HG02610 (cell line): ENCODE results near the gene MAGEB3.
"Not testable (repeated sequence)": the region's sequence is repeated elsewhere in the genome, so short reads cannot be mapped to it uniquely, and the experiment has no call there.

Experiments
- ATAC-seq: cut with Tn5 transposase; IDR thresholded peaks from one replicate; pipeline ENCODE4 v1.9.1; 2021; ENCODE audit warnings: mild to moderate bottlenecking, moderate library complexity; ENCODE audit not compliant: unreplicated experiment

Gene MAGEB3, protein sequence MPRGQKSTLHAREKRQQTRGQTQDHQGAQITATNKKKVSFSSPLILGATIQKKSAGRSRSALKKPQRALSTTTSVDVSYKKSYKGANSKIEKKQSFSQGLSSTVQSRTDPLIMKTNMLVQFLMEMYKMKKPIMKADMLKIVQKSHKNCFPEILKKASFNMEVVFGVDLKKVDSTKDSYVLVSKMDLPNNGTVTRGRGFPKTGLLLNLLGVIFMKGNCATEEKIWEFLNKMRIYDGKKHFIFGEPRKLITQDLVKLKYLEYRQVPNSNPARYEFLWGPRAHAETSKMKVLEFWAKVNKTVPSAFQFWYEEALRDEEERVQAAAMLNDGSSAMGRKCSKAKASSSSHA

DNA sequence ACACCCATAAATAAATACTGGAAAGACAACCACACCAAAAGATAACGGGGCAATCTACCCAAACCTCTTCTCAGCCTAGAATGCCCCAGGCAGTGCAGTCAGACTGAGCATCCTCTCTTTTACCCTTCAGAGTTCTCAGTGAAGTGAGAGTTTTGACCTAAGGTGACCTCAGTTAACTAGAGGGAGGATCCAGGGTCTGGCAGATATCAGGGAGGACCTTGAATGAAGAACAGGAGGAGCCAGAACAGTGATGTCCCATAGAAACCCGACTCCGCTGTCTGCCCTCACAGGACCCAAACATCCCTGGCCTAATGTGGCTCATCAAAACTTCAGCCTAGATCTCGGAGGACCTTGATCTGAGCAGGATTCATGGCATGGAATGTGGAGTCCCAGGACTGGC, at the start of gene MAGEB3:
TSS of gene MAGEB3 (plus strand) at position 263 of the 400 bp plus-strand sequence. CDS start 5,268 bp downstream, outside the sequence.
- no peak for ATAC-seq

DNA sequence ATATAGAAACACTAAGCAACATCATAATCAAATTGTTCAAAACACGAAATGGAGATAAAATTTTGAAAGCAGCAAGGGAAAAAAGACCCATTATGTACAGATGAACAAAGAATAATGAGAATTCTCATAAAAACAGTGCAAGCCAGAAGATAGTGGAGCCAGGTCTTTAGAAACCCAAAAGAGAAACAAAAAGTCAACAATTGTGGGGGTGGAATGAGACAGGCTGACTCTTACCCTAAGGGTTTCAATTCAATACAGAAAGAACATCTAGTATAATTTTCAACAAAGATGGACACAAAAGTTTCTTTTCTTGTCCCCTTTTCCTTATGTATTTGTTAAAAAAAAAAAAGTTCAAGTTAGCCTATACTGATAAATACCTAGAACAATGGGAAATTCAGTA, 49.1 kb upstream of the MAGEB3 start:
- no peak for ATAC-seq

DNA sequence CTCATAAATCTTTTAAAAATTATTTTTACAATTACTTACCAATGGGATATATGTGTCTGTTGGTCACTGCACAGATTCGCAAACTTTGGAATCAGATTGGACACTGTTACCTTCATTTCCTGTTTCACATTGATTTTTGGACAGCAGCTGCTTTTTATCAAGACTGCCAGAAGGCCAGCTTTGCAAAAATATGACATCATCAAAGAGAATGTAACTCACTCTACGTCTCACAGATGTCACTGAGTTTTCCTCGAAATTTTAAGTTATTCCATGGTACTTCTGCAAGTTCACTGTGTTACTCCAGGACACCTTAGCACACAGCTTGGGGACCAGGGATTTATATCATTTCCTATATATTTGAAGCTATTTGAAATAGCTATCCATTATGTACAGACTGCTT, 46.9 kb upstream of the MAGEB3 start:
- no peak for ATAC-seq

DNA sequence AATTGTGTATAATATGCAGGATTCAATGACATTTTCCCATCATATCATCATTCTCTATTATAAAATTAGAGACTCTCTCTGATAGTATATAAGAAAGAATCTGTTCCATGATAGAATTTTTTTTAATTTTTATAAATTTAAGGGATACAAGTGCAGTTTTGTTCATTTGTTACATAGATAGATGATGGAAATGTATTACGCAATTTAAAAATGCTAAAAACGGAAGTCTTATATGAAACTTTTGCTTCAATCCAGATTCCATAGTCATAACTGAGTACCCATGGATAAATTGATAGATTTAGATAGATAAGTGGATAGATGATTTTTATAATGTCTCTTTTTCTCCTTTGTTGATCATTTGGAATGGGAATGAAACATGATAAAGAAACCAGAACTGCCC, 40.0 kb upstream of the MAGEB3 start:
- ATAC-seq = no peak

DNA sequence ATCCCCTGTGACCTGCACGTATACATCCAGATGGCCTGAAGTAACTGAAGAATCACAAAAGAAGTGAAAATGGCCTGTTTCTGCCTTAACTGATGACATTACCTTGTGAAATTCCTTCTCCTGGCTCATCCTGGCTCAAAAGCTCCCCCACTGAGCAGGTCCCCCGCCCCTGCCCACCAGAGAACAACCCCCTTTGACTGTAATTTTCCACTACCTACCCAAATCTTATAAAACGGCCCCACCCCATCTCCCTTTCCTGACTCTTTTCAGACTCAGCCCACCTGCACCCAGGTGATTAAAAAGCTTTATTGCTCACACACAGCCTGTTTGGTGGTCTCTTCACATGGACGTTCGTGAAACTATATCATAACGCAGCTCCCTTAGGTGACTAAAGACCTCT, 36.5 kb upstream of the MAGEB3 start:
- not testable (repeated sequence) for ATAC-seq

DNA sequence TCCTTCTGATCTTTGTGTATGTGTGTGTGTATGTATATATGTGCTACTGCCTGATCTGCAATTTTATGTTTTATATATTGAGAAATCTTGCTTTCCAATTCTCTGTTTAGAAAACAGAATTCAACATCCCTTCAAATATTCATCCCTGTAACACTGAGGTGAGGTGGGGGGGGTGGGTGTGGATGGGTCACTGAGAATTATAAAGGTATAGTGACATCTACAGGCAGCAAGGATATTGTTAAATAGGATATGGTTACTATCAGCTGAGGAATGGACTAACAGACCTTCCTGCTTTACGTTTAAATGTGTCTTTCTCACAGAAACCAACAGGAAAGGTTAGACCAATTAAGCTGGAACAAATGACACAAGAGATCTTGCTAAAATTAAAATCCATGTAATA, 34.1 kb upstream of the MAGEB3 start:
- ATAC-seq = no peak

DNA sequence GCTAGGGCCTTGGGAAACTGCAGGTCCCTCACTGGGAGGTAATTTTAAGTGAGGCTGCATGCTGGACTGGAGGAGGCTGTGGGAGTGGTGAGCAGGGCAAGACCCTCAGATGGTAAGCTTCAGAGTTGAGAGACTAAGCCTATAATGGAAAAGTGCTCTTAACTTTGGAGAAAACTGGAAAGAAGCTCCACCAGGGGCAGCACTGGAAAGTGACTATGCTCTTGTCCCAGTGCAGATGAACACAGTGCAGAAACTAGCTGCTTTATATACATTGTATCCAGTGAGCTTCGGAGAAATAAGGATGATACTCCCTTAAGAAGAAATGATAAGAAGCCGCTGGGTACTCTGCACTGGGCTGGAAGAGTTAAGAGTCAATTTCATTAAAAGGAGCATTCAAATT, 18.3 kb upstream of the MAGEB3 start:
- ATAC-seq = no peak

DNA sequence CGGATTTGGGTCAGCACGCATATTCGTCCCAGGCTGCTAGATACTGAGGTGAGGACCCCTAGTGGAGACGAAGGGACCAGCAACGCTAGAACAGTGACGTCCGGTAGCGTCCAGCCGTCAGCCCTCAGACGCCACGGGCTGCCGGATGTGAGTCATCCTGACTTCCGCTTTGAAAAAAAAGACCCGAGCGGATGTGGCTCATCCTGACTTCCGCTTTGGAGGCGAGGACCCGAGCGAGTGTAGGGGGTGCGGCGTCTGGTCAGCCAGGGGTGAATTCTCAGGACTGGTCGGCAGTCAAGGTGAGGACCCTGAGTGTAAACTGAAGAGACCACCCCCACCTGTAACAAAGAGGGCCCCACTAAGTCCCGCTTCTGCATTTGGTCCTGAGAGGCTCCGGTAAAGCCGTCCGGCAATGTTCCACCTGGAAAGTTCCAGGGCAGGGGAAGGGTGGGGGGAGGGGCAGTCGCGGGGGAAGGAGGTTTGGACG, 15.1 kb upstream of the MAGEB3 start, which contains the start of gene MAGEB2:
TSS of gene MAGEB2 (plus strand) at position 207 of the 487 bp plus-strand sequence. CDS start 3,018 bp downstream, outside the sequence.
- no peak for ATAC-seq

DNA sequence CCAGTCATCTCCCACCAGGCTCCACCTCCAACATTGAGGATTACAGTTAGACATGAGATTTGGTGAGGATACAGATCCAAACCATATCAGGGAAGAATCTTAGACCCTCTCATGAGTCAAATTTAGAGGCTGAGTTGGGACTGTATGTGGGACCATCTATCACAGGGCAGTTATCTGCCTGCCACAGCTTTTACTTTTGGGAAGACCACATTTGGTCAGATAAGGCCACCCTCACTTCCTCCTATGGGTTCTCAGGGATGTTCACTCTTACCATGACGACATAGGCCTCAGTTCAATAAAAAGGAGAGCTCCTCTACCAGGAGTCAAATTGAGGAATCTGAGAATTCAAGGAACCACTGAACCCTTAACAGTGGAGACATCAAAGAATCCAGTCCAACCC, 13.0 kb upstream of the MAGEB3 start:
- ATAC-seq = no peak

DNA sequence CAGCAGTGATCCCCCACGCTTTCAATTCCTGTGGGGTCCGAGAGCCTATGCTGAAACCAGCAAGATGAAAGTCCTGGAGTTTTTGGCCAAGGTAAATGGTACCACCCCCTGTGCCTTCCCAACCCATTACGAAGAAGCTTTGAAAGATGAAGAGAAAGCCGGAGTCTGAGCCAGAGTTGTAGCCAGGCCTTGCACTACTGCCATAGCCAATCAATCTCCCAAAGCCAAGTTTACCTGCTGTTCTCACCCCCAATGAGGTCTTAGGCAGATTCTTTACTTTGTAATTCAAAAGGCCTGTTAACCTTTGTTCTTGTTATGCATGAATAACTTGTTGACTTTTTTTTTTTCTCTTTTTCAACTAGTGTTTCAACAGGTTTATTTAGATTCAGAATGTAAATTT, 11.1 kb upstream of the MAGEB3 start:
- no peak for ATAC-seq

DNA sequence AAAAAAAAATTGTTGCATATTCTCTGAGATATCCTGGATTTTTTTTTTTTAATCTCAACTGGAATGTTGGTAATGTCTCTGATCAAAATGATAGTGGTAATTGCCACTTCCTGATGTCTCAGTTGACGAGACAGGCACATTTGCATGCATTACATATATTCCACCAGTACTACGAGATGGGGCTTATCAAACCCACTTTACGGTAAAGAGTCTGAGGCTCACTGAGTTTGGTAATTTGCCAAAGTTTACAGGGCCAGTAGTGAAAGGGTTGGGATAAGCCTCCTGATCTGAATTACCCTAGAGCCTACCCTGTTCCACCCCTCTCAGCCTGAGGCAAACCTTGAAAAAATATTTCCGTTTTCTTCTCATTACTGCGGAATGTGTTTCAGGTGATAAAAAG, 9.8 kb upstream of the MAGEB3 start:
- no peak for ATAC-seq

DNA sequence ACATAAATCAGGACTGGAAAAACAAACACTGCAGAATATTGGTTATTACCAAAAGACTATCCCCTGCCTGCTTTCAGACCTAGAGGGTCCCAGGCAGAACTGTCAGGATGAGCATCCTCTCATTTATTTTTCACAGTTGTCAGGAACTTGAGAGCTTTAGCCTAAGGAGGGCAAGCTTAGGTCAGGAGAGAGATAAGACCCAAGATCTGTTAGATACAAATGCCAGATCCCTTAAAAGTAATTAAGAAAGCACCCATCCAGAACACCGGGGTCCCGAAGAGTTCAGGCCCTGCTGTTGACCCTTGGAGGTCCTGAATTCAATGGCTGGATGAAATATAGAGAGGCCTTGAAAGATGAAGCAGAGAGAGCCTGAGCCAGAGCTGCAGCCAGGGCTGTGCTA, 5.9 kb upstream of the MAGEB3 start:
- ATAC-seq = no peak

DNA sequence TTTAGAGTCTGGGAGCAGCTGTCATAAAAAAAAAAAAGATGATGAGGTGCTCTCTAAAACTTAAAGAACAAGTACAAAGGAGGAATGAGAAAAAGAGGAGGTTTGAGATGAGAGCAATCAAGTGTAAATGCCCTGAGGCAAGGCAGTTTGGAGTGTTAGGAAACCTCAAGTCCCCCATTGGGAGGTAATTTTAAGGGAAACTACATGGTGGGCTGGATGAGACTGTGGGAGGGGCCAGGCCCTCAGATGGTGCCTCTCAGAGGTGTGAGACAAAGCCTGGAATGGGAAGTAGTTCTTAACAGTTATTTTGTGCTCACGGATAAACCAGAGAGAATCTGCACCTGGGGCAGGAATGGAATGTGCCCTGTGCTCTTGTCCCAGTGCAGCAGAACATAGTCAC, 1.9 kb upstream of the MAGEB3 start:
- ATAC-seq = no peak

DNA sequence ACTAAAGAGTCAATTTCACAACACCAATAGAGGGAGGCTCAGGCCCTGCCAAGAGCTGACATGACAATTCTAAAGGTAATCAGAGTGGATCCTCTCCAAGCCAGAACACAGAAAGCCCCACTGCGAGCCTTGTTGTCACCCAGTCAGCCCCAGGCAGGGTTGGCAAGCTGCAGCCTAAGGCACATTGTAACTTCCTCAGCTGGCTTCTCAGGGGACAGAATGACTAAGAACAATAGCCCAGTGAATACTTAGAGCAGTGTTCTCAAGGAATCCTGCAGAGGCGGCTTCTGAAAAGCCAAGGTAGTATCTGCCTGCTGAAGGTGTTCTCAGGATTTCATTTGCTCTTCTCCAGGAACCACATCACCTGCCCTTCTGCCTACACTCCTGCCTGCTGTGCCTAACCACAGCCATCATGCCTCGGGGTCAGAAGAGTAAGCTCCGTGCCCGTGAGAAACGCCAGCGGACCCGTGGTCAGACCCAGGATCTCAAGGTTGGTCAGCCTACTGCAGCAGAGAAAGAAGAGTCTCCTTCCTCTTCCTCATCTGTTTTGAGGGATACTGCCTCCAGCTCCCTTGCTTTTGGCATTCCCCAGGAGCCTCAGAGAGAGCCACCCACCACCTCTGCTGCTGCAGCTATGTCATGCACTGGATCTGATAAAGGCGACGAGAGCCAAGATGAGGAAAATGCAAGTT, 11.4 kb downstream of the MAGEB3 start, which contains the start of gene MAGEB4:
TSS of gene MAGEB4 (plus strand) at position 277 of the 692 bp plus-strand sequence. CDS start at position 413, 136 bp downstream.
- no peak for ATAC-seq

DNA sequence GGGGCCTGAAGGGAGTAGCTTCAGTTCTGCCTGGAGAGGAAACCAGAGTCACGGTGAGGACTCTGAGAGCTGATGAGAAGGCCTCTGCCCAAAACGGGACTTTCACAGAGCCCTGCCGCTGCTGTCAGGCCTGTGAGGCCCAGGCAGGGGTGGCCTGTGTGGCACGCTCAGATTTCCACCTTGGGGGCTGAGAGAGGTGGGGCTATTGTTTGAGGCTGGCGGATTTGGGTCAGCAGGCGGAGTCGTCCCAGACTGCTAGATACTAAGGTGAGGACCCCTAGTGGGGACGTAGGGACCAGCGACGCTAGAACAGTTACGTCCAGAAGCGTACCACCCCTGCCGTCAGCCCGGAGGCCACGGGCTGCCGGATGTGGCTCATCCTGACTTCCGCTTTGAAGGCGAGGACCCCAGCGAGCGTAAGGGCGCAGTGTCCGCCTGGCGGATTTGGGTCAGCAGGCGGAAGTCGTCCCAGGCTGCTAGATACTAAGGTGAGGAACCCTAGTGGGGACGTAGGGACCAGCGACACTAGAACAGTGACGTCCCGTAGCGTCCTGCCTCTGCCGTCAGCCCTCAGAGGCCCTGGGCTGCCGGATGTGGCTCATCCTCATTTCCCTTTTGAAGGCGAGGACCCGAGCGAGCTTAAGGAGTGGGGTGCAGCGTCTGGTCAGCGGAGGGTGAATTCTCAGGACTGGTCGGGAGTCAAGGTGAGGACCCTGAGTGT, 16.5 kb downstream of the MAGEB3 start, which contains the start of gene MAGEB1:
TSS of gene MAGEB1 (plus strand) at position 378 of the 721 bp plus-strand sequence. CDS start 3,348 bp downstream, outside the sequence.
- ATAC-seq = no peak

DNA sequence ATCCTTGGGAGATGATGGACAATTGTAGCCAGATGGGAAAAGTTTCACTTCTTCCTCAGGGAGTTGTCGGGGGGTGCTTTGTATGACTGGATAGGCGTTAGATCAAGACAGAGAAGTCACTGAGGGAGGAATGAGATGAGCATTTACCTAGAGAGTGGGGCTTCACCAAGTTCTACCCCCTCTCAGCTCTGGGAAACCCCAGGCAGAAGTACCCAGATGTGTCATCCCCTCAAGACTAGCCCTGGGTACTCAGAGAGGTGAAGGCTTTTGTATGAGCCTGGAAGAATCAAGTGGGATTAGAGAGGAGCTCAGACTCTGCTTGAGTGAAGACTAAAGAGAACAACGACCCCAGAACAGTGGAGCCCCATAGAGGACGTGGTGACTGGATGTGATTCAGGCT, 18.4 kb downstream of the MAGEB3 start:
- ATAC-seq = peak; percentile 90

DNA sequence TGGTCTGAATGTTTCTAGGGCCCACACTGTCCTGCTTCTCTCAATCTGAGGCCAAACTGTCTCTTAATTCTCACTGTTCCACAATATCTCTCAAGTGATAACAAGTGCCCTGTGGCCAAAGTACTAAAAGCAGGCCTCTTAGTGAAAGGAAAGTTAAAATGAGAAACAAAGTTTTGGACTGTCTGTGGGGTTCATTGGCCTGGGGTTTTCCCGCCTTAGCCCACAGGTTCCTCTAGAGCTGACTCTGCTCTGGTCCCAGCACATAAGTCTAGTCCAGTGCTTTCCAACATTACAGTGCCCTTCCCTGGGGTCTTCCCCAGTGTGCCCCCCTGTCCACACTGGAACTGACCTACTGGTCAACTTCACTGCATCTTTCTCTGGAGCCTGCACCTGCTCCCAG, 22.8 kb downstream of the MAGEB3 start:
- ATAC-seq = peak; percentile 74

DNA sequence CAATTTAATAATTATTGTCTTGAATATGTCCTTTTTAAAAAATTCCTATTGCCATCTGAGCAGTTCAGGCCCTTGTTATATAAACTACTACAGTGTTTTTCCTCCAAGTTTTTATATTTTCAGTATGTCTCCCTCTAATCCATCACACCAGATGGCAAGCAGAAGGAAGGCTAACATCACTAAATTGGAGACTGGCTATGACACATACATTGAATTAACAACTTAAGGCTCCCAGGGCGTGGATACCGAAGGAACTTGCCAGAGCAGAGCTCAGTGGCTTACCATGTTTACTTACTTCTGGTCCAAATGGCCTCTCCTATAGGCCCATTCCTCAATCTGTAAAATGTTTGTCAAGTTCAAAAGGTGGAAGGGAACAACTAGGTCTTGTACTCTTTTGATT, 29.5 kb downstream of the MAGEB3 start:
- no peak for ATAC-seq

DNA sequence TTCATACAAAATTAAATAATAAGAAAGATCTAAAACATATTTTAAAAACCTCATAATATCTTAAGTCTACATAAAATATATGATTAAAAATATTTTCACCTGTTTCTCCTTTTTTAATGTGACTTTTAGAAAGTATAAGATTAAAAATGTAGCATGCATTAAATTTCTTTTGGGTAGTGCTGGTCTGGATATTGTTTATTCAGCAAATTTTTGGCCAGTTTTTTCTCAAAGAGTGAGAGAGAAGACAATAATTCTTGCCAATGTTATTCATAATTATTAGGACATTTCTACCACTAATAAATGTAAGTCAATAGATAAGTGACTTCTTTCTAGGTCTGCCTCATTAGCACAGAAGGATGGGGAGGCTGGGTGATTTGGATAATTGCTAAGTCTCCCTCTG, 30.6 kb downstream of the MAGEB3 start:
- no peak for ATAC-seq

DNA sequence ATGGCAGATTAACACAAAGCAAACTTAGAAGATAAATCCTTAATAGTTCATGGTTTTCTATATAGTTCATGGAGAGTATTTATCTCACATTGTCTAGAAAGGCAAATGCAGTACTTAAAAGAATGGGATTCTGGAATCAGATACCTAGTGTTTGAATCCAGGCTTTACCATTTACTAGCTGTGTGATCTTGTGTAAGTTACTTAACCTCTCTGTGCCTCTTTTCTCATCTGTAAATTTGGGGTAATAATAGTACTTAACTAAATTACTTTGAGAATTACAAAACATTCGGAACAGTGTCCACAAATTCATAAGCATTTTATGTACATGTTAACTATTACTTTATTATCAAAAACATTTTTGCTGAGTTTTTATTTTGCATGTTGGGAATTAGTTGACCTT, 32.3 kb downstream of the MAGEB3 start:
- ATAC-seq = no peak

DNA sequence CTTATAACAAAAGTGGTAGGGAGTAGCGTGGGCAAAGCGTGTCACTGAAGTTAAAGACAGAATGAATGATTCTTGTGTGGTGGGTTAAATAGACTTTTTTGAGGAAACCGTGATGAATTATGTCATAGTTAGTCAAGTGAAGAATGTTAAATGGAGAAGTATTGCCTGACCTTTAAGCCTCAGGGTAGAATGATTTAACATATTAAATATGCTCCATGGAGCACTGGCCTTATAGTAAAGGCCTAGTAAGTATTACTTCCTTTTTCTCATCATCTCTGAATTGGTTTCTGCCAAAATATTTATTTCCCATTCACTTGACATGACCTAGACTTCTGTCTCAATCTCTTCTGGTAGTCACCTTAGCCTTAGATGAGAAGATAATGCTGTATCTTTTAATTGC, 40.2 kb downstream of the MAGEB3 start:
- no peak for ATAC-seq
